HK-2 (cell line): ENCODE data around the gene HNF1B.
A peak's percentile ranks its signal among the peaks of the same experiment; 100 is the strongest.
"Not testable (repeated sequence)": the region's sequence is repeated elsewhere in the genome, so short reads cannot be mapped to it uniquely, and the experiment has no call there.

ENCODE experiments used
- DNase-seq: peaks from one replicate; pipeline ENCODE4 v3.0.0-alpha.2; 2018; ENCODE audit not compliant: unreplicated experiment

Gene HNF1B, protein sequence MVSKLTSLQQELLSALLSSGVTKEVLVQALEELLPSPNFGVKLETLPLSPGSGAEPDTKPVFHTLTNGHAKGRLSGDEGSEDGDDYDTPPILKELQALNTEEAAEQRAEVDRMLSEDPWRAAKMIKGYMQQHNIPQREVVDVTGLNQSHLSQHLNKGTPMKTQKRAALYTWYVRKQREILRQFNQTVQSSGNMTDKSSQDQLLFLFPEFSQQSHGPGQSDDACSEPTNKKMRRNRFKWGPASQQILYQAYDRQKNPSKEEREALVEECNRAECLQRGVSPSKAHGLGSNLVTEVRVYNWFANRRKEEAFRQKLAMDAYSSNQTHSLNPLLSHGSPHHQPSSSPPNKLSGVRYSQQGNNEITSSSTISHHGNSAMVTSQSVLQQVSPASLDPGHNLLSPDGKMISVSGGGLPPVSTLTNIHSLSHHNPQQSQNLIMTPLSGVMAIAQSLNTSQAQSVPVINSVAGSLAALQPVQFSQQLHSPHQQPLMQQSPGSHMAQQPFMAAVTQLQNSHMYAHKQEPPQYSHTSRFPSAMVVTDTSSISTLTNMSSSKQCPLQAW

DNA sequence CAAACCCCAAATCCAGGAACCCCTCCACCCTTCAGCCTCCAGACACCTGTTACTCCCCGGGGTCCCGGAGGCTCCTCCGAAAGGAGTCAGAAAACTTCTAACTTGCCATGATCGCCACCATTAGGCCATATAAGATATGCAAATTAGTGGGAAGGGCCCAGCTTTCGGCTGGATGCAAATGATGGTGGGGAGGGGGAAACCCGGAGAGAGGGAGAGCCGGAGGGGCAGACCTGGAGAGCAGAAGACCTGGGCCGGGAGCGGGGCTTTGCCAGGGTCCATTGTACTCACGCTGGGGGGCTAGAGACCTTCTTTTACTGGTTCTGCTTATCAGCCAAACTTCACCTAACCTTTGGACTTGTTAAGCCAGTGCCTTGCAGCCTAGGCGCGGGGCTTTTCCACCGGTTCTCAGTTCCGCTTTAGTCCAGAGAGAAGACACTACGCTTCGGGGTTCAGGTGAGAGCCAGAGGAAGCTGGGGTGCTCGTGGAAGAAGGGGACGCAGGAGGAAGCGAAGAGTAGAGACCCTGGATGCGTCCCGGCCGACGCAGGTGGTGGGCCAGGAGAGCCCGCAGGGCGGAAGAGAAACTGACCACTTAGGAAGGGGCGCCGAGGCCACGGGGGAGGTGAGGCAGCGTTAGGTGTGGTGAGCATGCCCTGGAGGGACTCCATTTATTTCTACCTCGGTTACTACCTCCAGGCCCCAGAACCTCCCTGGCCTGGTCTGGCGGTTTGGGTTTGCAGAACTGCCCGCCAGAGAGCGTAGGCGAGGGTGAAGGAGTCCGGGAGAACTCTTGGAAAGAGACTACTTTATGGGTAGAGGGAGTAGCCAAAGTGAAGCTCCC lies at the start of gene HNF1B:
Gene HNF1B, minus strand, starts transcription at position 99 of the 840 bp plus-strand sequence. CDS start 175 bp downstream, outside the sequence.
- peak; percentile 80 for DNase-seq

DNA sequence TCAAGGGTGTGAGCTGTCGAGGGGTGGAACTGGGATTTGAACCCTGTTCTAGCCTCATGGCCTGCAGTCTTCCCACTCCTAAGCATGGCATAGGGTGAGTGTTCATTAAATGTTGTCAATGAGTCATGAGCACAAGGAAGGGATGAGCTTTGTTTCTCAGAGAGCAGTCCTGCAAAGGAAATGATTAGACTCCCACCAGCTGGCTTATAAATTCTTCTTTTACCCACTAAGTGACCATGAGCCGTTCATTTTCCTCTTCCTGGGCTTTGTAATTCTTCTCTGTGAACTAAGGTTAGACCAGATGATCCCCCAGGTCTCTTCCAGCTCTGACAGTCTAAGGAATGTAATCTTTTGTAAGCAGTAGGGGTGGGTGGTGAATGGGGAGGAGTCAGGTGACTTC lies 47.9 kb upstream of the HNF1B start:
- DNase-seq = no peak

GRCh38 chr17:37791447-37792399 lies 46.9 kb upstream of the HNF1B start:
- DNase-seq = no peak

DNA sequence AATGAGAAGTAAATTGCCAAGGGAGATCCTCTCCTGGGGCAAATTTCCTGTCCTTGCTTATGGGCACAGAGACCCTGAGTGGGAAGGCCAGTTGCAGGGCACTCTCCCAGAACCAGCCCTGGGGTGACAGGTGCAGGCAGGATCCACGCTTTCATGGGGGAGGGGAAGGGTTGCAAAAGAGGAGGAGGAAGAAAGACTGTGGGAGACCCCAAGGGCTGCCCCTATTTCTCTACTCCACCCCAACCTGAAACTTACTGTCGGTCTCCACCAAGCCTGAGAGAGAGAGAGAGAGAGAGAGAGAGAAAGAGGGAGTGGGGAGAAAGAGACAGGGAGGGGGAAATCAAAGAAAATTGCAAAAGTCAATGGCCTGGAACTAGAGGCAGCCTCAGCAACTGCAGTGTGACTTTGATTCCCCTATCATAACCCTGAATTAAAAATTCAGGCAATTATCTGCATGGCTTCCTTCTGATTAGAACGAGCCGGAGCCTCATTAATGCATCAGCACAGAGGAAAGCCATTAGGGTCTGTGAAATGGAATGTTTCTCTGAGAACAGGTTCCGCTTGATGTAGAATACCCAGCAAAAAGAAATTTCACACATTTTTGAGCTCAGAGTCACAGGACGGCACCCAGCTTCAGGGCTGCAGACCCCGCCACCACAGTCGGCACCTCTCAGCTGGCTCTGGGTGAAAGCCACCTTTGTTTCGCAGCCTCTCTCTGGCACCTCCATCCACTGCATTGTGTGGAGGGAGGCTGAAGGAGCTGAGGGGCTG lies 45.1 kb upstream of the HNF1B start:
- peak; percentile 82 for DNase-seq

- no peak for DNase-seq
Observed at GRCh38 chr17:37789021-37789565, 44.2 kb upstream of the HNF1B start.

DNA sequence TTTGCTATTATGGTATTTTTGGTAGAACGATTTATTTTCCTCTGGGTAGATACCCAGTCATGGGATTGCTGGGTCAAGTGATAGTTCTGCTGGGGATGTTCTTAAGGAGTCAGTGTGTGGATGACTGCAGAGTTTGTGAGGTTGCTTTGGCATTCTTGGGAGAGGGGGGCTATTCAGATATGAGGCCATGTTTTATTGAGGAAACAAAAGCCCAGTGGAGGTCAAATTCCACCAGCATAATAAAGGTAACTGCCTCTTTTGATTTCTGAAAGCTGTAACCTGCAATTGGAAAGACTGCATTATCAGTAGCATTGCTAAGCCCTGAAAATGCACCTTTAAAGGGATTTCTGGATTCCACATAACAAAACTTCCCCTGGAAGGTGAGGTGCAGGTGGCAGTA lies 43.7 kb upstream of the HNF1B start:
- no peak for DNase-seq

GRCh38 chr17:37787055-37787757 lies 42.3 kb upstream of the HNF1B start:
- DNase-seq = peak; percentile 85

- no peak for DNase-seq
Observed at GRCh38 chr17:37786481-37786880, 41.6 kb upstream of the HNF1B start.

- DNase-seq = not testable (repeated sequence)
Observed at GRCh38 chr17:37782460-37782859, 37.6 kb upstream of the HNF1B start.

DNA sequence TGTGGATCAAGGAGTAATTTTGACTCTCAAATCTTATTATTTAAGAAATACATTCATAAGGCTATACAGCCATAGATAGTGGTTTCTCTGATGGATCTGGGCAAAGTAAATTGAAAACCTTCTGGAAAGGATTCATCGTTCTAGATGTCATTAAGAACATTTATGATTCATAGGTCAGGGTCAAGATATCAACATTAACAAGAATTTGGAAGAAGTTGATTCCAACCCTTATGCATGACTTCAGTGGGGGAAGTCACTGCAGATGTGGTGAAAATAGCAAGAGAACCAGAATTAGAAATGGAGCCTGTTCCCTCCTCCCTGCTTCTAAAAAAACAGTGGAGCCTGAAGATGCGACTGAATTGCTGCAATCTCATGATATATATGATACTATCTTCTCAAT lies 36.6 kb upstream of the HNF1B start:
- DNase-seq = no peak

DNA sequence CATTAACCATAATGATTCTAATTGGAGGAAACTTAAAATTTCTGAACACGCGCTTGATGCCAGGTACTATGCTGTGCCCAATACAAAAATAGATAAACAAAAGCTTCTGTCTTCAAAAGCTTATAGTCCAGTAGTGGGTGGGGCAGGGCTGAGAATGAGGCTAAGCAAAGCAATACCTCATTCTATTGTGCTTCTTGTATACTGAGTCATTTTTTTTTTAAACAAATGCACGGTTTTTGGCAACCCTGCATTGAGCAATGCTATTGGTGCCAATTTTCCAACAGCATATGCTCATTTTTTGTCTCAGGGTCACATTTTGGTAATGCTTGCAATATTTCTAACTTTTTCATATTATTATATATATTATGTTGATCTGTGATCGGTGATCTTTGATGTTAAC lies 34.7 kb upstream of the HNF1B start:
- DNase-seq = no peak

DNA sequence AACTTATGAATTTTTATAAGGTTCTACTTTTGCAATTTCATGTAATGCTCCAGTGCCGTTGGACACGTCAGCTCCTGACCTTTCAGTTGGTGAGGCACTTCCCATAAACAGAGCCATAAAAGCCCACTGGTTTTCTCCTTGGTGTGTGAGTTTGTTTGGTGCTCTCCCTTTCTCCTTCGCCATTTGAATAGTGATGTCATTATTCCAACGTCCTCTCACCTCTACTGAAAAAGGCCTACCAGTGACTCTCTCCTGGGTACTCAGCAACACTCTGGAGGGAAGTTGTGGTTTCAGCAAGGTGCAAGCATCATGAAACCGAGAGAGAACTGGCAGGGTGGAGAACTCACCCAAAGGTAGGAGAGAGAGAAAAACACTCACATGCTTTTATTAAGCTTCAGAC lies 29.6 kb upstream of the HNF1B start:
- no peak for DNase-seq

DNA sequence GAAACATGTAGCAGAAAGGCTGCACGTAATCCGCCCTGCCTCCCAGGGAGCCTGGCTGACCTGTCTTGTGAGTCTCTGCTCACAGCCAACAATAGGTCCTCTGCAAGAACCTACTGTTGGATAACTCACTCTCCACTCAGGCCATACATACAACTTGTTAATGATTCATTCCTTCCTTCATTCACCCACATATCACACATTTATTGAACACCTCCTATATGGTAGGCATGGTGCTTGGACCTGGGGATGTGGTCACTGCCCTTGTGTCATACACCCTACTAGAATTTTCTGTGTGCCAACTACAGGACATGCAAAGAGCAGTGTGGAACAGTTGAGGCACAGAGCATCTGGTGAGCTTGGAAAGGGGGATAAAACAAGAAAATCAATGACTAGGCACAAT lies 28.1 kb upstream of the HNF1B start:
- no peak for DNase-seq

GRCh38 chr17:37770631-37771518 lies 26.0 kb upstream of the HNF1B start:
- no peak for DNase-seq

DNA sequence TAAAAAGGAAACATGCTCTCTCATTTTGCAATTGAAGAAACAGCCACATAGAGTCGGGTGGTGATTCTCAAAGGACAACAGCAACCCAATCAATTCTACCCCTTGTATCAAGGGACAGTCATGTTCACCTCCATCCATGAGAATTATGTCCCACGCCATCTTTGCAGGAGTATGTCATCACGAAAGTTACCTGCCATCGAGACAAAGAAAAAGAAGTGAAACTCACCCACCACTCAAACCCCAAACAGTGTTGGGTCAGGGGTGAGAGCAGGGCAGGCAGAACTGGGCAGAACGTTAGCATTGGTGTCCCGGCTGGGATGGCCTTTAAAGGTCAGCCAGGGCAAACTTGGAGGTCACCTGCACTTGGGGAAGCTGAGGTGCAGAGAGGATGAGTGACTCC lies 24.2 kb upstream of the HNF1B start:
- no peak for DNase-seq

GRCh38 chr17:37768438-37768837 lies 23.6 kb upstream of the HNF1B start:
- DNase-seq = no peak

DNA sequence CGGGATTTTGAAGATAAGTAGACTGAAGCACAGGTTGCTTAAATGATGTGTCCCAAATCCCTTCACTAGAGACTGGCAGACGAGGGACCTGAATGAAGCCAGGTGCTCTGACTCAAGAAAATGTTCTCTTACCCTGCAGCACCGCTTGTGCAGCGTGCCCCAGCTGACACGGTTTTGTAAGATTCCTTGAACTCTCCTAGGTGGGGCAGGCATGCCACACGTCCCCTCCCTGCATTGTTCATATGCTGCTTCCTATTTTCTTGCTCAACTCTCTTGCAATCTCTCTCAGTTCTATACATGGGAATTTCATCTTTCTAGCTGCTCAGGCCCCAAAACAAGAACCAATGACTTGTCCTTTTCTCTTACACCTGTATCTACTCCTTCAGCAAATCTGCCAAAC lies 22.1 kb upstream of the HNF1B start:
- DNase-seq = no peak

GRCh38 chr17:37764383-37764782 lies 19.5 kb upstream of the HNF1B start:
- DNase-seq = no peak

- DNase-seq = no peak
Observed at GRCh38 chr17:37762666-37763065, 17.8 kb upstream of the HNF1B start.
